SKM-1 (cell line): ENCODE measurements around the gene DERL3.

Experiments
- DNase-seq: peaks from one replicate; lab custom pipeline; 2025; ENCODE audit not compliant: unreplicated experiment; lab: John Stamatoyannopoulos, UW

DERL3 gene

GRCh38 chr22:23806837-23807236, 32.0 kb downstream of the DERL3 start:
- DNase-seq = no peak

- no peak for DNase-seq
These were observed 34.0 kb downstream of the DERL3 start for GRCh38 chr22:23804781-23805291.

GRCh38 chr22:23803001-23803819, 35.6 kb downstream of the DERL3 start:
- no peak for DNase-seq

- no peak for DNase-seq
These were observed 36.9 kb downstream of the DERL3 start for GRCh38 chr22:23801886-23802377.

GRCh38 chr22:23801238-23801821, 37.5 kb downstream of the DERL3 start:
- no peak for DNase-seq

- DNase-seq = no peak
These were observed 38.2 kb downstream of the DERL3 start for GRCh38 chr22:23800297-23801237.

GRCh38 chr22:23796461-23796860, 42.3 kb downstream of the DERL3 start:
- no peak for DNase-seq

- no peak for DNase-seq
These were observed 45.5 kb downstream of the DERL3 start for GRCh38 chr22:23793326-23793725.

- DNase-seq = no peak
These were observed 46.8 kb downstream of the DERL3 start for GRCh38 chr22:23791738-23792645.

GRCh38 chr22:23790819-23791737, 47.7 kb downstream of the DERL3 start:
- no peak for DNase-seq

GRCh38 chr22:23789638-23790037, 49.2 kb downstream of the DERL3 start:
- no peak for DNase-seq

GRCh38 chr22:23789121-23789520, 49.7 kb downstream of the DERL3 start:
- DNase-seq = no peak

- DNase-seq = no peak
These were observed 50.9 kb downstream of the DERL3 start for GRCh38 chr22:23787910-23788309.

GRCh38 chr22:23787600-23787896, 51.3 kb downstream of the DERL3 start:
- DNase-seq = no peak

GRCh38 chr22:23786752-23787599, 51.8 kb downstream of the DERL3 start, which contains the start of gene SMARCB1:
Gene SMARCB1, plus strand, starts transcription at chr22:23786966. Its CDS starts 204 bp downstream, at chr22:23787170.
- peak; percentile 85 for DNase-seq

GRCh38 chr22:23786261-23786710, 52.5 kb downstream of the DERL3 start:
- DNase-seq = no peak
